IMR-90 (cell line): Measurements from ENCODE around the gene FBLN1.

Source experiments
- CEBPB ChIP-seq: IDR thresholded peaks from 2 replicates; pipeline ENCODE4 v1.6.1; 2012; ENCODE audit warnings: low read depth, low read length, improper control_type of control experiment
- CTCF ChIP-seq: conservative IDR thresholded peaks from 2 replicates; pipeline ENCODE4 v1.5.1; 2012; ENCODE audit warnings: mild to moderate bottlenecking, low read depth, low read length, improper control_type of control experiment
- RCOR1 ChIP-seq: IDR thresholded peaks from 2 replicates; pipeline ENCODE4 v1.6.1; 2012; ENCODE audit warnings: mild to moderate bottlenecking, low read length, improper control_type of control experiment; ENCODE audit not compliant: insufficient replicate concordance

- TF ChIP-seq RCOR1 (no peak), CTCF (no peak), CEBPB (no peak)
Measured at GRCh38 chr22:45460288-45461109, 42.2 kb upstream of the FBLN1 start.
